PC-9 (cell line): ENCODE measurements around the gene CGB8.
"Not testable (repeated sequence)": the region's sequence is repeated elsewhere in the genome, so short reads cannot be mapped to it uniquely, and the experiment has no call there.

Experiments used
- EZH2 ChIP-seq: fragments of 200-600 bp; sonication (generic); IDR thresholded peaks from 2 replicates; pipeline ENCODE4 v1.8.0; 2017; ENCODE audit warnings: antibody characterized with exemption, low read depth
- TF ChIP-seq, protein P1 (sequence below): fragments of 200-600 bp; sonication (generic); conservative IDR thresholded peaks from 2 replicates; pipeline ENCODE4 v1.6.1; 2017; ENCODE audit warnings: mixed run types, antibody characterized with exemption, mild to moderate bottlenecking, moderate library complexity

DNA sequence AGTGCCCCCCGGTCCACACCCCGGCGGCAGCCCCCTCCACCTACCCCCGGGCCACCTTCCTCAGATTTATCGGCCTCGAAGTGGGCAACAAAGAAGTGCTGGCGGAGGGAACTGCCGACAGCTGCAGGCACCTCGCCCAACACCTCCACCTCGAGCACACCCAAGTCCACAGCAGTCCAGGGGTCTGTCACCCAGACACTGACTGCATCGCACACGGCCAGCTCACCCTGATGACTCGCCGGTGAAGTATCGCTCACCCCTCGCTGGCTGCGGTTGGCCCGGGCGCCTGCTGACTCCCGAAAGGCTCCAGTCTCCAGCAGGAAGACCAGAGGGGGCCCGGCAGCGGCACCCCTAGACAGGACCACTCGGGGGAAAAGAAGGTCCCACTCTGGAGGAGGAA lies 23.3 kb downstream of the CGB8 start:
- TF ChIP-seq, protein P1, sequence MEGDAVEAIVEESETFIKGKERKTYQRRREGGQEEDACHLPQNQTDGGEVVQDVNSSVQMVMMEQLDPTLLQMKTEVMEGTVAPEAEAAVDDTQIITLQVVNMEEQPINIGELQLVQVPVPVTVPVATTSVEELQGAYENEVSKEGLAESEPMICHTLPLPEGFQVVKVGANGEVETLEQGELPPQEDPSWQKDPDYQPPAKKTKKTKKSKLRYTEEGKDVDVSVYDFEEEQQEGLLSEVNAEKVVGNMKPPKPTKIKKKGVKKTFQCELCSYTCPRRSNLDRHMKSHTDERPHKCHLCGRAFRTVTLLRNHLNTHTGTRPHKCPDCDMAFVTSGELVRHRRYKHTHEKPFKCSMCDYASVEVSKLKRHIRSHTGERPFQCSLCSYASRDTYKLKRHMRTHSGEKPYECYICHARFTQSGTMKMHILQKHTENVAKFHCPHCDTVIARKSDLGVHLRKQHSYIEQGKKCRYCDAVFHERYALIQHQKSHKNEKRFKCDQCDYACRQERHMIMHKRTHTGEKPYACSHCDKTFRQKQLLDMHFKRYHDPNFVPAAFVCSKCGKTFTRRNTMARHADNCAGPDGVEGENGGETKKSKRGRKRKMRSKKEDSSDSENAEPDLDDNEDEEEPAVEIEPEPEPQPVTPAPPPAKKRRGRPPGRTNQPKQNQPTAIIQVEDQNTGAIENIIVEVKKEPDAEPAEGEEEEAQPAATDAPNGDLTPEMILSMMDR: not testable (repeated sequence)
- not testable (repeated sequence) for TF ChIP-seq EZH2
